K562 (cell line): ENCODE measurements around the gene IDS. TPM values are rescaled to one million over a fixed set of nuclear protein-coding genes. Genes with fewer than 3 reads are reported as not detected.

Experiments
- BCOR ChIP-seq: fragments of 450-650 bp; IDR thresholded peaks from 2 replicates; pipeline ENCODE4 v1.6.1; 2016
- CCAR2 ChIP-seq: fragments of 200-400 bp; formaldehyde crosslinking; IDR thresholded peaks from 2 replicates; pipeline ENCODE4 v1.6.1; 2017; ENCODE audit warnings: mild to moderate bottlenecking, low read depth, low read length
- DNMT1 ChIP-seq: fragments of 450-650 bp; IDR thresholded peaks from 2 replicates; pipeline ENCODE4 v1.6.1; 2016; ENCODE audit warnings: antibody characterized with exemption, mild to moderate bottlenecking
- EWSR1 ChIP-seq: fragments of 450-650 bp; IDR thresholded peaks from 2 replicates; pipeline ENCODE4 v1.6.1; 2018; ENCODE audit warnings: borderline replicate concordance, mild to moderate bottlenecking, low read depth, moderate library complexity; ENCODE audit not compliant: partially characterized antibody
- FOXP1 ChIP-seq: sonication (generic); formaldehyde crosslinking; IDR thresholded peaks from 2 replicates; pipeline ENCODE4 v1.8.0; 2022; ENCODE audit warnings: mild to moderate bottlenecking, missing genetic modification reagents
- HIVEP1 ChIP-seq: fragments of 250-450 bp; sonication (Bioruptor Pico); IDR thresholded peaks from 2 replicates; pipeline ENCODE4 v1.4.0; 2020; ENCODE audit warnings: mild to moderate bottlenecking
- HNRNPK ChIP-seq: fragments of 200-400 bp; formaldehyde crosslinking; IDR thresholded peaks from one replicate; pipeline ENCODE4 v1.6.1; 2018; ENCODE audit warnings: mild to moderate bottlenecking, low read depth, low read length; ENCODE audit not compliant: poor library complexity, severe bottlenecking
- KDM2B ChIP-seq: fragments of 250-450 bp; sonication (Bioruptor Pico); IDR thresholded peaks from 2 replicates; pipeline ENCODE4 v1.8.0; 2021; ENCODE audit warnings: mild to moderate bottlenecking, moderate library complexity
- MYNN ChIP-seq, 2 experiments: sonication (generic); formaldehyde crosslinking in 1 of 2; IDR thresholded peaks; 2 replicates each; pipeline versions ENCODE4 v1.5.0 to v1.6.1; 2016 to 2020; ENCODE audit warnings: antibody characterized with exemption in 1 of 2, missing genetic modification reagents in 1 of 2
- NCOR1 ChIP-seq: fragments of 450-650 bp; IDR thresholded peaks from 2 replicates; pipeline ENCODE4 v1.6.1; 2016; ENCODE audit warnings: mild to moderate bottlenecking, moderate library complexity
- NFE2L1 ChIP-seq: fragments of 450-650 bp; IDR thresholded peaks from 2 replicates; pipeline ENCODE4 v1.6.1; 2016; ENCODE audit warnings: missing genetic modification characterization, low read depth, mild to moderate bottlenecking, missing compliant biosample characterization, moderate library complexity, borderline replicate concordance
- RB1 ChIP-seq: fragments of 450-650 bp; IDR thresholded peaks from 2 replicates; pipeline ENCODE4 v1.6.1; 2017; ENCODE audit warnings: low read depth, mild to moderate bottlenecking
- SMAD1 ChIP-seq: fragments of 150-350 bp; IDR thresholded peaks from 2 replicates; pipeline ENCODE4 v1.6.1; 2014; ENCODE audit warnings: low read length, low read depth; ENCODE audit not compliant: partially characterized antibody
- SMC3 ChIP-seq: conservative IDR thresholded peaks from 2 replicates; pipeline ENCODE4 v1.6.1; 2011; ENCODE audit warnings: low read depth, low read length, improper control_type of control experiment; ENCODE audit not compliant: insufficient read depth
- TBP ChIP-seq: optimal IDR thresholded peaks from 2 replicates; pipeline ENCODE3; 2011; ENCODE audit warnings: low read depth, low read length, improper control_type of control experiment
- ZNF121 ChIP-seq: sonication (generic); formaldehyde crosslinking; conservative IDR thresholded peaks from 2 replicates; pipeline ENCODE4 v1.8.0; 2022; ENCODE audit warnings: missing genetic modification reagents
- ZNF253 ChIP-seq: fragments of 250-450 bp; sonication (Bioruptor Pico); conservative IDR thresholded peaks from 2 replicates; pipeline ENCODE4 v1.6.1; 2021; ENCODE audit warnings: mild to moderate bottlenecking
- ZNF764 ChIP-seq: fragments of 250-450 bp; sonication (Bioruptor Pico); IDR thresholded peaks from 2 replicates; pipeline ENCODE4 v1.4.0; 2020; ENCODE audit warnings: low read depth, mild to moderate bottlenecking, moderate library complexity
- polyA plus RNA-seq, 8 experiments: library from polyadenylated mRNA; depleted of rRNA in 4 of 8; stranded (reverse) in 5 of 8; unstranded in 3 of 8; fragments of >200 nt; fragmentation: Nextera tagmentation in 2 of 8; fragmentation: Illumina TruSeq in 1 of 8; extraction: Ambion mirVana in 2 of 8; extraction: Trizol in 1 of 8; gene quantifications; 2 replicates each; pipeline versions ENCODE4 v1.2.1 to v1.2.3, GENCODE V29; 2011 to 2014; ENCODE audit warnings: inconsistent platforms in 1 of 8, missing spikeins in 1 of 8
- total RNA-seq, 7 experiments: library from RNA; depleted of rRNA in 6 of 7; stranded (reverse); fragments of >200 nt in 6 of 7; fragmentation: Illumina TruSeq in 2 of 7; extraction: Trizol in 2 of 7; gene quantifications; 2 replicates each; pipeline versions ENCODE4 v1.2.1 to v1.2.3, GENCODE V29; 2011 to 2021; ENCODE audit warnings: low replicate concordance in 1 of 7
- TF ChIP-seq, protein P1 (sequence below): fragments of 250-450 bp; sonication (Bioruptor Pico); IDR thresholded peaks from 2 replicates; pipeline ENCODE4 v1.5.0; 2021
- TF ChIP-seq, protein P2 (sequence below), 2 experiments: fragments of 450-650 bp in 1 of 2; IDR thresholded peaks; 2 replicates each; pipeline ENCODE4 v1.6.1; 2011 to 2017; ENCODE audit warnings: low read depth in 2 of 2, antibody characterized with exemption in 1 of 2, borderline replicate concordance in 1 of 2, low read length in 1 of 2, mild to moderate bottlenecking in 1 of 2, mixed read lengths in 1 of 2; ENCODE audit not compliant: control insufficient read depth in 1 of 2
- TF ChIP-seq, protein P3 (sequence below): fragments of 450-650 bp; IDR thresholded peaks from 2 replicates; pipeline ENCODE4 v1.6.1; 2016; ENCODE audit warnings: low read depth, mild to moderate bottlenecking, moderate library complexity

The IDS gene
- total and polyA plus RNA-seq, 9 of the 15 experiments (the other 6 are each of a cell fraction or from before 2014, with no cell fraction given), result 2.0 to 18.6 (median 8.6) TPM

DNA sequence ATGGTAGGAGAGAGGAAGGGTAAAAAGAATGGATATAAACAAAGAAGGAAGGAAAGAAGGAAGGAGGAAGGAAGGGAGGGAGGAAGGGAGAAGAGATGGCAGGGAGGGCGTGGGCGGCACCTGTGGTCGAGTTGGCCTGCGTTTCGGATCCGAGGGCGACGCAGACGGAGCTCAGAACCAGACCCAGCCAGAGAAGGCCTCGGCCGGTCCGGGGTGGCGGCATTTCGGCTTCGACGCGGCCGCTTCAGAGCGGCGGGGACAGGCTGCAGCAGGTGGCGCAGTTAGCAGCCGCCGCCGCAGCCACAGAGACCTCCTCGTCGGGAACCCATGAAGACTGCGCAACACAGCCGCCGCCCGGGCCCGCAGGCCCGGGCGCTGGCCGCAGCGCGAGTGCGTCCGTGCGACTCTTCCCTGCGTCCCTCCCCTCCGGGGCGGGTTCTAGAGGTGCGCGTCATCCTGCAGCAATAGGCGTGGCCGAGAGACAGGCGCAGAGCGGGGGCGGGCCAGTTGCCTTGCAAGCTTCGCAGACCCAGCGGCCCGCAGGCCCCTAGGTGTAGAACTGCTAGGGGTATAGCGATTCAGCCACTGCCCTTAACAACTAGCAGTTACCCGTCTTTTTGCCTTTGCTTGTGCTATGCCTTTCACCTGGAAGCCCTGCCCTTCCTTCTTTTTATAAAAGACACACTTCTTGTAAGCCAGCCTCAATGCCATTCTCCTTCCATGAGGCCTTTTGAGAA, at the start of gene IDS (continued):
- peak; percentile 65 for TF ChIP-seq TBP
- 0 out of 2 replicates have a peak, but pooled peaks have one; percentile 2 for TF ChIP-seq NCOR1
- TF ChIP-seq, protein P1, sequence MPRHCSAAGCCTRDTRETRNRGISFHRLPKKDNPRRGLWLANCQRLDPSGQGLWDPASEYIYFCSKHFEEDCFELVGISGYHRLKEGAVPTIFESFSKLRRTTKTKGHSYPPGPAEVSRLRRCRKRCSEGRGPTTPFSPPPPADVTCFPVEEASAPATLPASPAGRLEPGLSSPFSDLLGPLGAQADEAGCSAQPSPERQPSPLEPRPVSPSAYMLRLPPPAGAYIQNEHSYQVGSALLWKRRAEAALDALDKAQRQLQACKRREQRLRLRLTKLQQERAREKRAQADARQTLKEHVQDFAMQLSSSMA (CRISPR knock-in tag), result no peak
- TF ChIP-seq HNRNPK, result no peak
- TF ChIP-seq HIVEP1, result no peak
- 0 out of 2 replicates have a peak, but pooled peaks have one; percentile 6 for TF ChIP-seq SMC3
- no peak for TF ChIP-seq SMAD1
- TF ChIP-seq, protein P2, sequence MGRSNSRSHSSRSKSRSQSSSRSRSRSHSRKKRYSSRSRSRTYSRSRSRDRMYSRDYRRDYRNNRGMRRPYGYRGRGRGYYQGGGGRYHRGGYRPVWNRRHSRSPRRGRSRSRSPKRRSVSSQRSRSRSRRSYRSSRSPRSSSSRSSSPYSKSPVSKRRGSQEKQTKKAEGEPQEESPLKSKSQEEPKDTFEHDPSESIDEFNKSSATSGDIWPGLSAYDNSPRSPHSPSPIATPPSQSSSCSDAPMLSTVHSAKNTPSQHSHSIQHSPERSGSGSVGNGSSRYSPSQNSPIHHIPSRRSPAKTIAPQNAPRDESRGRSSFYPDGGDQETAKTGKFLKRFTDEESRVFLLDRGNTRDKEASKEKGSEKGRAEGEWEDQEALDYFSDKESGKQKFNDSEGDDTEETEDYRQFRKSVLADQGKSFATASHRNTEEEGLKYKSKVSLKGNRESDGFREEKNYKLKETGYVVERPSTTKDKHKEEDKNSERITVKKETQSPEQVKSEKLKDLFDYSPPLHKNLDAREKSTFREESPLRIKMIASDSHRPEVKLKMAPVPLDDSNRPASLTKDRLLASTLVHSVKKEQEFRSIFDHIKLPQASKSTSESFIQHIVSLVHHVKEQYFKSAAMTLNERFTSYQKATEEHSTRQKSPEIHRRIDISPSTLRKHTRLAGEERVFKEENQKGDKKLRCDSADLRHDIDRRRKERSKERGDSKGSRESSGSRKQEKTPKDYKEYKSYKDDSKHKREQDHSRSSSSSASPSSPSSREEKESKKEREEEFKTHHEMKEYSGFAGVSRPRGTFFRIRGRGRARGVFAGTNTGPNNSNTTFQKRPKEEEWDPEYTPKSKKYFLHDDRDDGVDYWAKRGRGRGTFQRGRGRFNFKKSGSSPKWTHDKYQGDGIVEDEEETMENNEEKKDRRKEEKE (IDR thresholded peaks at IDR 0.05; ENCODE audit: borderline replicate concordance in 1 of 2, control insufficient read depth in 1 of 2, low read depth in 2 of 2, low read length in 1 of 2), result 0 out of 4 replicates have a peak, but pooled peaks of 1 of the 2 experiments have one; percentile 1
- TF ChIP-seq DNMT1, result no peak
- no peak for TF ChIP-seq EWSR1
- TF ChIP-seq ZNF253 (CRISPR knock-in tag), result no peak
- TF ChIP-seq MYNN (IDR thresholded peaks at IDR 0.05), result no peak
- no peak for TF ChIP-seq MYNN (CRISPR knock-in tag; IDR thresholded peaks at IDR 0.05)
- TF ChIP-seq ZNF764 (CRISPR knock-in tag), result no peak
- 0 out of 2 replicates have a peak, but pooled peaks have one; percentile 21 for TF ChIP-seq KDM2B (CRISPR knock-in tag)
- no peak for TF ChIP-seq FOXP1 (CRISPR knock-in tag)
- peak; percentile 60 for TF ChIP-seq RB1
- no peak for TF ChIP-seq BCOR
- no peak for TF ChIP-seq CCAR2
- no peak for TF ChIP-seq NFE2L1
- TF ChIP-seq, protein P3, sequence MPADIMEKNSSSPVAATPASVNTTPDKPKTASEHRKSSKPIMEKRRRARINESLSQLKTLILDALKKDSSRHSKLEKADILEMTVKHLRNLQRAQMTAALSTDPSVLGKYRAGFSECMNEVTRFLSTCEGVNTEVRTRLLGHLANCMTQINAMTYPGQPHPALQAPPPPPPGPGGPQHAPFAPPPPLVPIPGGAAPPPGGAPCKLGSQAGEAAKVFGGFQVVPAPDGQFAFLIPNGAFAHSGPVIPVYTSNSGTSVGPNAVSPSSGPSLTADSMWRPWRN, result no peak
- no peak for TF ChIP-seq ZNF121
